Measurements from ENCODE around the gene LRRN2.

Gene LRRN2

GRCh38 chr1:204583909-204584632 lies 101.5 kb downstream of the LRRN2 start:
- no peak overlapping the region for H3K4me3 ChIP-seq (ENCODE audit: low read length)
- no peak for DNase-seq (ENCODE audit: low read depth)
- no peak for TF ChIP-seq CTCF (conservative IDR thresholded peaks at IDR 0.05; ENCODE audit: low read depth, low read length)

DNA sequence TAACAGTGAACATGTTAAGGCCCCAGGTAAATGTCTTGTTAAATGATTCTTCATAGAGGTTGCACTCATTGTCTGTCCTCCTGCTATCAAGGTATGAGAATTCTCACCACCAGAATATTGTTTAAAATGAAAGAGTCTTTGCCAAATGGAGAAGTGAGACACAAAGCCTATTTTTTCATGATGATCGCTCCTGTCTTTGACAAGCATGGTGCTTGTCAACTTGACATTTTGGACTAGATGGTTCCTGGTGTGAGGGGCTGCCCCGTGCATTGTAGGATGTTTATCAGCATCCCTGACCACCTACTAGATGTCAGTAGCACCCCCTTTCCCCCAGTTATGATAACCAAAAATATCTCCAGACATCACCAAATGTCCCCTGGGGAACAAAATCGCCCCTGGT lies 103.8 kb downstream of the LRRN2 start:
- no peak overlapping the region for H3K4me3 ChIP-seq (ENCODE audit: low read length)
- DNase-seq (ENCODE audit: low read depth): no peak
- no peak for TF ChIP-seq CTCF (conservative IDR thresholded peaks at IDR 0.05; ENCODE audit: low read depth, low read length)

- no peak overlapping the region for H3K4me3 ChIP-seq (ENCODE audit: low read length)
- no peak for DNase-seq (ENCODE audit: low read depth)
- TF ChIP-seq CTCF (conservative IDR thresholded peaks at IDR 0.05; ENCODE audit: low read depth, low read length): no peak
Measured at GRCh38 chr1:204580862-204581261, 104.7 kb downstream of the LRRN2 start.

- DNase-seq (ENCODE audit: low read depth): no peak
- no peak overlapping the region for H3K4me3 ChIP-seq (ENCODE audit: low read length)
- TF ChIP-seq CTCF (conservative IDR thresholded peaks at IDR 0.05; ENCODE audit: low read depth, low read length): no peak
Measured at GRCh38 chr1:204579681-204580080, 105.9 kb downstream of the LRRN2 start.

DNA sequence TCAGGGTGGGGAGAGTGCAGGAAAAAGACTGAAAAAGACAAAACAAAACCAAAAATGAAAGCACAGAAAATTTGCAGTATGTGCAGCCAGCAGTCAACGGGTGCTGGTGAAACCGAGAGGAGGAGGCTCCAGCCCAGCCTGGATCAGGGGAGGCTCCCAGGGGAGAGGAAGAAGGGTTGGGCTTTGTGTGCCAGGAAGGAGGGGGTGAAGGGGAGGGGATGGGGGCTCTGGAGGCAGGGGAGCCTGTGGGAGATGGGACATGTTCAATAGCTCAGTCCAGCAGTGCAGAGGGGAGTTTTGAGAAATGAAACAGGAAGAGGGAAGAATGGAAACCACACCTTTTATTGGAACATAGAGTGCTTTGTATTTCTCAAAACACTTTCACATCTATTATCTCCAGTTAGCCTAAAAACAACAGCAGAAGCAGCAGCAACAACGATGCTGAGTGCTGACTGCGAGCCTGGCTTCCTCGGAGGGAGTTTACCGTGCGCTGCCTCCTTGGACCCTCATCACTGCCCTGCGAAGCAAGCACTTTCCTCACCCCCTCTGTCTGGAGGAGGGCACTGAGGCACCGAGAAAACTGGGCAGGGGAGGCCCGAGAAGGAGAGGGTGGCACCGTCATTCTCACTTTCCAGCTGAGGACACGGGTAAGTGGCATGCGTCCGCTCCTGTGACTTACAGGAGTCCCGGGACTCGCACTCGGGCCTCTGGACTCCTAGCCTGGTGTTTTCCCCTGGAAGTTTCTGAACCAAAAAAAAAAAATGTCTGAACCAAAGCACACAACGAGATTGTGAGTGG lies 106.5 kb downstream of the LRRN2 start:
- no peak for DNase-seq (ENCODE audit: low read depth)
- TF ChIP-seq CTCF (conservative IDR thresholded peaks at IDR 0.05; ENCODE audit: low read depth, low read length): no peak
- no peak overlapping the region for H3K4me3 ChIP-seq (ENCODE audit: low read length)

DNA sequence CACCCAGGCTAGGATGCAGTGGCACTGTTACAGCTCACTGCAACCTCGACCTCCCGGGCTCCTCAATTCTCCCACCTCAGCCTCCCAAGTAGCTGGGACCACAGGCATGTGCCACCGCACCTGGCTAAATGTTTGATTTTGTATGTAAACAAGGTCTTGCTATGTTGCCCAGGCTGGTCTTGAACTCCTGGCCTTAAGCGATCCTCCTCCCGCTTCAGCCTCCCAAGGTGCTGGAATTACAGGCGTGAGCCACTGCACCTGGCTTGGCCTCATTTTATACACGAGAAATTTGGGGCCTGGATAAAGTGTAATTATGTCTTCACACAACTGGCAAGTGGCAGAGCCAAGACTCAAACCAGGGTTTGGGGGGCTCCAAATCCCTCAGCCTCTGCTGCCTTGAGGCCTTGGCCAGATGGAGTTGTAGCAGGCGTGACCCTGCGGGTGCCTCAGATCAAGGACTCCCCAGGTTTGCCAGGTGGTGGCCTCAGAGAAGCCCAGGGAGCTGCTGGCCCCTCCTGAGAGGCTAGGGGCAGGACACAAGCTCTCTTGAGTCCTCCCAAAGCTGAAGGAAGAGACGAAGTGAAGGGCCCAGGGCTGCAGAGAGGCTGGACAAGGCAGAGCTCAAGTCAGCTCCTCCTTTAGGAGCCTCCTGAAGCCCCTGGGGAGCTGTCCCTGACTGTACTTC lies 107.6 kb downstream of the LRRN2 start:
- H3K4me3 ChIP-seq (ENCODE audit: low read length): no peak overlapping the region
- DNase-seq (ENCODE audit: low read depth): no peak
- TF ChIP-seq CTCF (conservative IDR thresholded peaks at IDR 0.05; ENCODE audit: low read depth, low read length): no peak

Measured in retinal pigment epithelial cell (primary cell).